Measurements from ENCODE around the gene GTF3C2. TPM values are rescaled to one million over a fixed set of nuclear protein-coding genes. Genes with fewer than 3 reads are reported as not detected.

The GTF3C2 gene
- total RNA-seq, 1 donor: 33.4 TPM

DNA sequence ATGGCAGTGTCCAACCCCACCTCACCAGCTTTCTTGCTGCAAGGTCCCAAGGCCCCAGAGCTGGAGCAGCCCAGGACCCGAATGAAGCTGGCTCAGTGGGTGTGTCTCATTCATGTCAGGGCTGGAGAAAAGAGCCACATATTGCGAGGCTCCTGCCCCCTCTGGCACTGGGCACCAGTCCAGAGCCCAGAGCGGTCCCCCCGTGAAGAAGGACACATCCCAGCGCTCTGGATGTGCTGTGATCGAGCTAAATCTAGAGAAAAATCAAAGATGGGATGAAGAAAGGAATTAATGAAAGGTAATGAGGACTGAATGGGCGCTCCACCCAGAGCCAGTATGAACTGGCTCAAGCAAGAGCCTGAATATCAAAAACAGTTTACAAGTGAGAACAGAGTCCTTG is 20.4 kb downstream of the GTF3C2 start:
- TF ChIP-seq, protein P1, sequence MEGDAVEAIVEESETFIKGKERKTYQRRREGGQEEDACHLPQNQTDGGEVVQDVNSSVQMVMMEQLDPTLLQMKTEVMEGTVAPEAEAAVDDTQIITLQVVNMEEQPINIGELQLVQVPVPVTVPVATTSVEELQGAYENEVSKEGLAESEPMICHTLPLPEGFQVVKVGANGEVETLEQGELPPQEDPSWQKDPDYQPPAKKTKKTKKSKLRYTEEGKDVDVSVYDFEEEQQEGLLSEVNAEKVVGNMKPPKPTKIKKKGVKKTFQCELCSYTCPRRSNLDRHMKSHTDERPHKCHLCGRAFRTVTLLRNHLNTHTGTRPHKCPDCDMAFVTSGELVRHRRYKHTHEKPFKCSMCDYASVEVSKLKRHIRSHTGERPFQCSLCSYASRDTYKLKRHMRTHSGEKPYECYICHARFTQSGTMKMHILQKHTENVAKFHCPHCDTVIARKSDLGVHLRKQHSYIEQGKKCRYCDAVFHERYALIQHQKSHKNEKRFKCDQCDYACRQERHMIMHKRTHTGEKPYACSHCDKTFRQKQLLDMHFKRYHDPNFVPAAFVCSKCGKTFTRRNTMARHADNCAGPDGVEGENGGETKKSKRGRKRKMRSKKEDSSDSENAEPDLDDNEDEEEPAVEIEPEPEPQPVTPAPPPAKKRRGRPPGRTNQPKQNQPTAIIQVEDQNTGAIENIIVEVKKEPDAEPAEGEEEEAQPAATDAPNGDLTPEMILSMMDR (IDR thresholded peaks at IDR 0.05; ENCODE audit: insufficient read depth, low read length): no peak
- no peak overlapping the region for H3K4me3 ChIP-seq (ENCODE audit: low read depth, low read length)
- DNase-seq (ENCODE audit: low read depth): no peak

DNA sequence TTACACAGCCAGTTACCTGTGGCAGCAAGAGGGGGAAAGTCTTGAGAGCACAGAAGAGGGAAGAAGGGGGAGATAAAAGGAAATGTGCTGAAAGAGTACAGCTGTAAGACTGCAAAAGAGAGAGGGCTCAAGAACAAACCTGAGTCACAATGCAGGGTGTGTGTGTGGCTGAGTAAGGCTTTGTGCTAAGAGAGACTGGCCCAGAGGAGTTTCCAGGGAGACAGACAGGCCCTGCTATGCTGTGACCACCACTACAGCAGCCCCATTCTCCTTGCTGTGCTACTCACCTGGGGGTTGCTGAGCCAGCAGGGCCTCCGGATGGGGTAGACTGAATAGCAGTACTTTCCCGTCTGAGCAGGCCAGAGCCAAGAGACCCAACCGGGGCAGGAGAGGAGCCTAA is 21.3 kb downstream of the GTF3C2 start:
- TF ChIP-seq, protein P1 (IDR thresholded peaks at IDR 0.05; ENCODE audit: insufficient read depth, low read length): no peak
- H3K4me3 ChIP-seq (ENCODE audit: low read depth, low read length): no peak overlapping the region
- DNase-seq (ENCODE audit: low read depth): no peak

DNA sequence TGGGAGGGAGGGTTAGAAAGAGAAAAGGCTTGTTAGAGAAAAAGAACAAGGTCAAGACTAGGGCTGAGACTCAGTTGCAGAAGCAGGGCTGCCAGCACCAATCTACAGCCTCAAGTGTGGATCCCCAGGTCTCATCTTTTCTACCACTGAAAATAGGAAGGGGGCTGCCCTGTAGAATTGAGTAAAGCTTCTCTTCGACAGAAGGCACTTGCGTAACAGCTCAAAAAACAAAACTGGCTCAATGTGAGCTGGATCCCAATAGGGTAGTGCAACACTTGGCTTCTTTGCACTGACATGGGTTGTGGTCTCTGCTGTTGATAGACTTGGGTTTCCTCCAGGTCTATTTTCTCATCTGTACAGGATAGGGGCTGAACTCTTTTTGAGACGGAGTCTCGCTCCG is 31.8 kb downstream of the GTF3C2 start:
- DNase-seq (ENCODE audit: low read depth): no peak
- TF ChIP-seq, protein P1 (IDR thresholded peaks at IDR 0.05; ENCODE audit: insufficient read depth, low read length): no peak
- H3K4me3 ChIP-seq (ENCODE audit: low read depth, low read length): no peak overlapping the region

DNA sequence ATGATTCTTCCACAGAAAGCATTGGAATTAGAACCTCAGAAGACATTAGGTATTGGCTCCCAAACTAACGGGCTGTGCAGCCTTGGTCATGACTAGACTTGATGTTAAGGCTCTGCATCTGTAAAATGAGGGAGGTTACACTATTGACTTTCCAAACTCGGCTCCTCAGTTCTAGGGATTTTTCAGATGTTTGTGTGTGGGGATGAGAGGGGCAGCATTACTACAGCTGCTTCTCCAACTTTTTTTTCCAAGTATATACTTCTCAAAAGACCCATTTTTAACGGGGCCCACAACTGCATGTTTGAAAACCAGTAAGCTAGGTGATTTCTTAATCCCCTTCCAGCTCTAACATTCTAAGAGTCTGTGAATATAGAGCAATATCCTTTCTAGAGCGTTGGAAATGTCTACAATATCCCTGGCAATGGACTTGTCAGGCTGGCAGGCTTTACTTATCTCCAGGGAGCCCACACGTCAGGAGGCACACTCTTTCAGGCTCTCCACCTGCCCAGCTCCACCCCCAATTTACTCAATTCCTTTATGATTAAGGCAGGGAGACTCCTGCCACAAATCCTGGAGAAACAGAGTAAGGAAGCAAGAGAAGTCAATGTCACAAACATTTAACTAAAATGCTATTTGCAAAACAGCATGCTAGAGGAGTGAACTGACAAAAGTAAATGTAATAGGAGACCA is 32.8 kb downstream of the GTF3C2 start:
- TF ChIP-seq, protein P1 (IDR thresholded peaks at IDR 0.05; ENCODE audit: insufficient read depth, low read length): no peak
- DNase-seq (ENCODE audit: low read depth): peak; percentile 18
- H3K4me3 ChIP-seq (ENCODE audit: low read depth, low read length): peak overlapping the region; percentile 97

DNA sequence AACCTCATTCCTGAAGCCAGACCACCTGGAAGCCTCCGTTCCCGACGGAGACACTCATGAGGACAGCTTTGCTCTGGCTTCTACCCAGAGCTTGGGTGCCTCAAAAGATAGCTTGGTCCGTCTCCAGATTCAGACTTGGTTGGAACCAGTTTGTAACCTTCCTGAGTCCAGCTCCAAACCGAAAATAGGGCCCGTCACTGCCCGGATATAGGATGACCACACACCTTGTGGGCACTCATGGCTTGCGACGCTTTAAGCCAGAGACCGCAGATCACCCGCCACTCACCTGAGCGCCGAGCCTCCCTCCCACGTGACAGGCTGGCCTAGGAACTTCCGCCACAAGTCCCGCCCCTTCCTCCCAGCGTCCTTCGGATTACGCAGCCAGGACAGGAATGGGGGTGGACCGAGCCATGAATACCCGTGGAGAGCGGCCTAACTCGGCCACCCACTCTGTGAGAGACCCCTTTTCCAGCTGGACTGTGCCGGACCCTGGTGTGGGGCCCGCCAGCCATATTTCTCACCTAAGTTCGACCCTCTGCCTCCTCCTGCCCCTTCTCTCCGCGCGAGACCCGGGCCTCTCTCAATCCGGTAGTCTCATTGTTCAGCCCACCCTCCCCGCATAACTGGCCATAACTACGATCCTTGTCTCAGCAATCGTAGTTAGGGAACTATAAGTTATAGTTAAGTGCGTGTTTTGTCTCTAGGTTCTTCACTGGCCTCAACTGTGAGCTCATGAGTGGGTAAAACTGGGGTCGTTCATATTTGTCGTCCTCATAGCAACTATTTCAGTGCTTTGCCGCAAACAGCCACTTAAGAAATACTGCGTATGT is 33.6 kb downstream of the GTF3C2 start, which contains the start of gene MPV17:
Gene MPV17, minus strand, starts transcription at position 332 of the 830 bp plus-strand sequence. CDS start 580 bp downstream, outside the sequence.
- TF ChIP-seq, protein P1 (IDR thresholded peaks at IDR 0.05; ENCODE audit: insufficient read depth, low read length): no peak
- peak; percentile 89 for DNase-seq (ENCODE audit: low read depth)
- H3K4me3 ChIP-seq (ENCODE audit: low read depth, low read length): peak within 1 kb of the TSS; percentile 97

DNA sequence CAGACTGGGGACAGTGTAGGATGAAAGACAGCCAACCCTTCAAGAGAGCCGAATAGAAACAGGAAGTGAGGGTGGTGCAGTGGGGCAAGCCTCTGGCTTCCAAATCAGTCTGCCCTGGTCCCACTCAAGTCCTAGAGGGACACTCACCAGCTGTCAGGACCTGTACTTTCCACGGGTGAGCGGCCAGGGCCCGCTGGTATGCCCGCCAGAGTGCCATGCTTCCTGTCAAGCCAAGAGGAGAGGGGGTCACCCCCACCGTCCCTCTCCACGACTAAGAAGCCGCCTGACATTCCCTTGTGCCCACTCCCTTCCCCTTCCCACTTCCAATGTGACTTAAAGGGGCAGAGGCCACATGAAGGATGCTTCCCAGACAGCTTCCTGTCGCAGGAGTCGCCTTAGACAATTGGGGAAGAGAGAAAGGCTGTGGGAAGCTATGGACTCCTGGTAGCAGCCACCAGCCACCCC is 34.2 kb downstream of the GTF3C2 start:
- TF ChIP-seq, protein P1 (IDR thresholded peaks at IDR 0.05; ENCODE audit: insufficient read depth, low read length): no peak
- peak; percentile 10 for DNase-seq (ENCODE audit: low read depth)
- H3K4me3 ChIP-seq (ENCODE audit: low read depth, low read length): peak overlapping the region; percentile 97

Measured in fibroblast of the aortic adventitia (primary cell).